ENCODE data around the gene DDX39A.
A peak's percentile ranks its signal among the peaks of the same experiment; 100 is the strongest.
"Not testable (repeated sequence)": the region's sequence is repeated elsewhere in the genome, so short reads cannot be mapped to it uniquely, and the experiment has no call there.

Gene DDX39A

DNA sequence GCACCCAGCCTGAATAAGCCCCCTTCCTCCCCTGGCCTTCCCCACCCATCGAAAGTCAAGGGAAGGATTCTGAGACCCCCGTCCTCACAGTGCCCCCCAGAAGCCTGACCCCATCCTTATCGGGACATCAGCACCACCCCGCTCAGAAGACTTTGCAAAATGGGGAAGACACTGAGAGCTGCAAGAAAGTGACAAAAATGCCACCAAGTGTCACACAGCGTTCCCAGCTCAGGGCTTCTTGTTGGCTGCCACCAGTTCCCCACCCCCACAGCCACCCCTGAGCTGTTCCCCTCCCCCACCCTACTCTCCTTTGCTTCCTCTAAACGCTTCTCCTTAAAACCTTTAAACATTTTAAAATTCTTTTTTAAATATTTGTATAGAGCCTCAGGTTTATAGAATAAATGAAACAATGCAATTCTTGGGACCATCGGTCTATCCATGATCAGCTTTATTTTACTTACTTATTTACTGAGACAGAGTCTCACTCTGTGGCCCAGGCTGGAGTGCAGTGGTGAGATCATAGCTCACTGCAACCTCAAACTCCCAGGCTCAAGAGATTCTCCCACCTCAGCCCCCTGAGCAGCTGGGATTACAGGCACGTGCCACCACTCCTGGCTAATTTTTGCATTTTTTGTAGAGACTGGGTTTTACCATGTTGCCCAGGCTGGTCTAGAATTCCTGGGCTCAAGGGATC is 46.6 kb downstream of the DDX39A start:
- H3K9me3 ChIP-seq (ENCODE audit: control insufficient read depth, insufficient read depth, low read length); H3K4me3 ChIP-seq (ENCODE audit: low read length); H3K36me3 ChIP-seq (ENCODE audit: control insufficient read depth, insufficient read depth, low read length); H3K27me3 ChIP-seq (ENCODE audit: control insufficient read depth, insufficient read depth, low read length); DNase-seq (ENCODE audit: low read depth, low spot score); H3K27ac ChIP-seq (ENCODE audit: low read length); H3K4me1 ChIP-seq (ENCODE audit: control insufficient read depth, insufficient read depth, low read length): not testable (repeated sequence)
- WGBS (ENCODE audit: insufficient coverage, insufficient read length), result 100% methylated on average over 1 of the region's 8 CpGs

DNA sequence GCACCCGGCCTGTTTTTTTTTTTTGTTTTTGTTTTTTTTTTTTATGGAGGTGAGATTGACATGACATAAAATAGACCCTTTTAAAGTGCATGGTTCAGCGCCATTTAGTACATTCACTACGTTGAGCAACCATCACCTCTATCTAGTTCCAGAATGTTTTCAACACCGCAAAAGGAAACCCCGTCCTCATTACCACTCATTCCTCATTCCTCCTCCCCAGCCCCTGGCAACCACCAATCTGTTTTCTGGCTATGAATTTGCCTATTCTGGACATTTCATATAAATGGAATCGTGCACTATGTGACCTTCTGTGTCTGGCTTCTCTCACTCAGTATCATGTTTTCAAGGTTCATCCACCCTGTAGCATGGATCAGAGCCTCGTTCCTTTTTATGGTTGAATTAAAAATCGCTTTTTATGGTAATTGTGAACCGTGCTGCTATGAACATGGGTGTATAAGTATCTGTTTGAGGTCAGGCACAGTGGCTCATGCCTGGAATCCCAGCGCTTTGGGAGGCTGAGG is 47.8 kb downstream of the DDX39A start:
- no peaks in the 10 kb centered on the region for H3K9me3 ChIP-seq (ENCODE audit: control insufficient read depth, insufficient read depth, low read length)
- H3K27ac ChIP-seq (ENCODE audit: low read length), result no peak overlapping the region
- no peaks in the 10 kb centered on the region for H3K27me3 ChIP-seq (ENCODE audit: control insufficient read depth, insufficient read depth, low read length)
- no peak for DNase-seq (ENCODE audit: low read depth, low spot score)
- WGBS (ENCODE audit: insufficient coverage, insufficient read length), result no CpG with 5 or more reads among the region's 10 CpGs
- H3K4me1 ChIP-seq (ENCODE audit: control insufficient read depth, insufficient read depth, low read length), result no peaks in the 10 kb centered on the region
- H3K4me3 ChIP-seq (ENCODE audit: low read length), result no peak overlapping the region
- no peaks in the 10 kb centered on the region for H3K36me3 ChIP-seq (ENCODE audit: control insufficient read depth, insufficient read depth, low read length)

DNA sequence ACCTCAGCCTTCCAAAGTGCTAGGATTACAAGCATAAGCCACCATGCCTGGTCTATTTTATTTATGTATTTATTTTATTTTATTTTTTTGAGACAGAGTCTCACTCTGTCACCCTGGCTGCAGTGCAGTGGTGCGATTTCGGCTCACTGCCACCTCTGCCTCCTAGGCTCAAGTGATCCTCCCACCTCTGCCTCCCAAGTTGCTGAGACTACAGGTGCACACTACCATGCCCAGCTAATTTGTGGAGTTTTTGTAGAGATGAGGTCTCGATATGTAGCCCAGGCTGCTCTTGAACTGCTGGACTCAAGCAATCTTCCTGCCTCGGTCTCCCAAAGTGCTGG is 48.2 kb downstream of the DDX39A start:
- no peaks in the 10 kb centered on the region for H3K36me3 ChIP-seq (ENCODE audit: control insufficient read depth, insufficient read depth, low read length)
- H3K27me3 ChIP-seq (ENCODE audit: control insufficient read depth, insufficient read depth, low read length), result no peaks in the 10 kb centered on the region
- no peaks in the 10 kb centered on the region for H3K4me1 ChIP-seq (ENCODE audit: control insufficient read depth, insufficient read depth, low read length)
- no CpG with 5 or more reads among the region's 4 CpGs for WGBS (ENCODE audit: insufficient coverage, insufficient read length)
- no peak for DNase-seq (ENCODE audit: low read depth, low spot score)
- H3K9me3 ChIP-seq (ENCODE audit: control insufficient read depth, insufficient read depth, low read length), result no peaks in the 10 kb centered on the region
- no peak overlapping the region for H3K4me3 ChIP-seq (ENCODE audit: low read length)
- no peak overlapping the region for H3K27ac ChIP-seq (ENCODE audit: low read length)

DNA sequence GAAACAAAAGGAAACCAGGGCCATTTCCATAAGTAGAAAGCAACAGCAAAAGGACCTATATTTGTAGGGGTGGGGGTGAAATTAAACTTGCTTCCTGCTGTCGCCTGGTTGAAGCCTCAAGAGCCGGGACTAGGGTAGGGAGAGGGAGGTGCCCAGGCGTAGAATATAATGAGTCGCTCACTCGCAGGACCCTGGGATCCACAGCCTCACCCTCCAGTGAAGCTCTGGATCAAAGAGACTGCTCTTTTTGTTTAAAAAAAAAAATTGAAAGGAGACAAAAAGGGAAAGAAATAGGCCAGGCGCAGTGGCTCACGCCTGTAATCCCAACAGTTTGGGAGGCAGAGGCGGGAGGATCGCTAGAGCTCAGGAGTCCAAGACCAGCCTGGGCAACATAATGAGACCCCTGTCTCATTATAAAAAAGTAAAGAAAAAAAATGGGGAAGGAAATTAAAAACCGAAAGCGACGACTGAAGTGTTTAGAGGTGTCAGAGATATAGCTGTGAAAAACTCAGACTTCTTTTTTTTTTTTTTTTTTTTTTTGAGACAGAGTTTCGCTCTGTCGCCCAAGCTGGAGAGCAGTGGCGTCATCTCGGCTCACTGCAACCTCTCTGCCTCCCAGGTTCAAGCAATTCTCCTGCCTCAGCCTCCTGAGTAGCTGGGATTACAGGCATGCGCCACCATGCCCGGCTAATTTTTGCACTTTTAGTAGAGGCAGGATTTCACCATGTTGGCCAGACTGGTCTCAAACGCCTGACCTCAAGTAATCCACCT is 48.8 kb downstream of the DDX39A start:
- Histone ChIP-seq H3K4me1 (ENCODE audit: control insufficient read depth, insufficient read depth, low read length) (no peaks in the 10 kb centered on the region), H3K27me3 (ENCODE audit: control insufficient read depth, insufficient read depth, low read length) (no peaks in the 10 kb centered on the region), H3K9me3 (ENCODE audit: control insufficient read depth, insufficient read depth, low read length) (no peaks in the 10 kb centered on the region), H3K4me3 (ENCODE audit: low read length) (no peak overlapping the region), H3K36me3 (ENCODE audit: control insufficient read depth, insufficient read depth, low read length) (no peaks in the 10 kb centered on the region), H3K27ac (ENCODE audit: low read length) (no peak overlapping the region)
- DNase-seq (ENCODE audit: low read depth, low spot score), result no peak
- WGBS (ENCODE audit: insufficient coverage, insufficient read length), result no CpG with 5 or more reads among the region's 19 CpGs

DNA sequence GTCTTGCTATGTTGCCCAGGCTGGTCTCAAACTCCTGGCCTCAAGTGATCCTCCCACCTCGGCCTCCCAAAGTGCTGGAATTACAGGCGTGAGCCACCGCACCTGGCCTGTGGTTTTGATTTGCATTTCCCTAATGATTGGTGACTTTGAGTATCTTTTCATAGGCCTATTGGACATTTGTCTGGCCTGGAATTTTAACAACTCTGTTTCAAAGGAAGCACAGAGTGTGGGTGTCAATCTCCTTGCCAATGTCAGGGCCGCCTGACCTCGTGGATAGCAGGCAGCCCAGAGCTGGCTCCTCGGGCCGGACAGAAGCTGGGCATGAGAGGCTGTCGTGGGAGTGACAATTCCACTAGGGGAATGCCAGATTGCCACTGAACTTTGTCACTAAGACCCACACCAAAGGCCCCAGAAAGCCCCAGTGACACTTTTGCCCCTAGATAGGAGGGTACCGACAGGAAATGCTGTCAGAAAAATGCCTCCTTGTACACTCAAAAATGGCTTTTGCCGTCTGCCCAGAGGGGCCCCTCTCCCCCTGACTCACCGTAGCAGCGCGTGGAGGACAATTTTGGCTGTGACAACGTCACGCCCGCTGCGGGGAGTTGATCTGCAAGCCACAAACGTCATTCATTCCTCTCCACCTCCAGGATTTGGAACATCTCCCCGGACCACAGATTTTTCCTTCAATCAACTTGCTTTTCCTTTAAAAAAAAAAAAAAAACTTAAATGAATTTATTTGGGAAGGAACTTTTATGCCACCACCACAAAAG is 49.6 kb downstream of the DDX39A start:
- Histone ChIP-seq H3K27ac (ENCODE audit: low read length) (no peak overlapping the region), H3K4me1 (ENCODE audit: control insufficient read depth, insufficient read depth, low read length) (no peaks in the 10 kb centered on the region), H3K4me3 (ENCODE audit: low read length) (no peak overlapping the region), H3K36me3 (ENCODE audit: control insufficient read depth, insufficient read depth, low read length) (no peaks in the 10 kb centered on the region), H3K9me3 (ENCODE audit: control insufficient read depth, insufficient read depth, low read length) (no peaks in the 10 kb centered on the region), H3K27me3 (ENCODE audit: control insufficient read depth, insufficient read depth, low read length) (no peaks in the 10 kb centered on the region)
- DNase-seq (ENCODE audit: low read depth, low spot score), result no peak
- WGBS (ENCODE audit: insufficient coverage, insufficient read length), result no CpG with 5 or more reads among the region's 19 CpGs

DNA sequence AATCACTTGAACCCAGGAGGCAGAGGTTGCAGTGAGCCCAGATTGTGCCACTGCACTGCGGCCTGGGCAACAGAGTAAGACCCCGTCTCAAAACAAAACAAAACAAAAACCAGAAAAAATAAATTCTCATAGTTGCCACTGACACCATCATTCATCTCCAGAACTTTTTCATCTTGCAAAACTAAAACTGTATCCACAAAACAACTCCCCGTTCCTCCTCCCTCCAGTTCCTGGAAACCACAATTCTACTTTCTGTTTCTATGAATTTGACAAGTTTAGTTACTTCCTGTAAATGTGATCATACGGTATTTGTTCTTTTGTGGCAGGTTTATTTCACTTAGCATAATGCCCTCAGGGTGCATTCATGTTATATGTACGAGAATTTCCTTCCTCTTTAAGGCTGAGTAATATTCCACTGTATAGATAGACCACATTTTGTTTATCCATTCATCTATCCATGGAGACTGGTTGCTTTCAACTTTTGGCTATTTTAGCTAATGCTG is 51.1 kb downstream of the DDX39A start:
- Histone ChIP-seq H3K4me1 (ENCODE audit: control insufficient read depth, insufficient read depth, low read length) (no peaks in the 10 kb centered on the region), H3K36me3 (ENCODE audit: control insufficient read depth, insufficient read depth, low read length) (no peaks in the 10 kb centered on the region), H3K27ac (ENCODE audit: low read length) (no peak overlapping the region), H3K4me3 (ENCODE audit: low read length) (no peak overlapping the region), H3K9me3 (ENCODE audit: control insufficient read depth, insufficient read depth, low read length) (no peaks in the 10 kb centered on the region), H3K27me3 (ENCODE audit: control insufficient read depth, insufficient read depth, low read length) (no peaks in the 10 kb centered on the region)
- no peak for DNase-seq (ENCODE audit: low read depth, low spot score)
- WGBS (ENCODE audit: insufficient coverage, insufficient read length), result 100% methylated on average over 1 of the region's 5 CpGs

DNA sequence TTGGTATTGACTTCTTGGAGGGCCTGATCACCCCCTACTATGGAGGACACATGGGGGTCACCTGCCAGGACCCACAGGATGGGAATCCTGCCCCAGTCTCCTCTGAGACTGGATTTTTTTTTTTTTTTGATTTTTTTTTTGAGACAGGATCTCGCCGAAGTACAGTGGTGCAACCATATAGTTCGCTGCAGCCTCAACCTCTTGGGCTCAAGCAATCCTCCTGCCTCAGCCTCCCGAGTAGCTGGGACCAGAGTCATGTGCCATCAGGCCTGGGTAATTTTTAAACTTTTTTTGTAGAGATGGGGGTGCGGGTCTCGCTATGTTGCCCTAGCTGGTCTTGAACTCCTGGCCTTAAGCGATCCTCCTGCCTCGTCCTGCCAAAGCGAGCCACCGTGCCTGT is 52.1 kb downstream of the DDX39A start:
- no peak overlapping the region for H3K27ac ChIP-seq (ENCODE audit: low read length)
- no CpG with 5 or more reads among the region's 10 CpGs for WGBS (ENCODE audit: insufficient coverage, insufficient read length)
- no peaks in the 10 kb centered on the region for H3K27me3 ChIP-seq (ENCODE audit: control insufficient read depth, insufficient read depth, low read length)
- no peak overlapping the region for H3K4me3 ChIP-seq (ENCODE audit: low read length)
- H3K4me1 ChIP-seq (ENCODE audit: control insufficient read depth, insufficient read depth, low read length), result no peaks in the 10 kb centered on the region
- H3K9me3 ChIP-seq (ENCODE audit: control insufficient read depth, insufficient read depth, low read length), result no peaks in the 10 kb centered on the region
- DNase-seq (ENCODE audit: low read depth, low spot score), result no peak
- H3K36me3 ChIP-seq (ENCODE audit: control insufficient read depth, insufficient read depth, low read length), result no peaks in the 10 kb centered on the region

DNA sequence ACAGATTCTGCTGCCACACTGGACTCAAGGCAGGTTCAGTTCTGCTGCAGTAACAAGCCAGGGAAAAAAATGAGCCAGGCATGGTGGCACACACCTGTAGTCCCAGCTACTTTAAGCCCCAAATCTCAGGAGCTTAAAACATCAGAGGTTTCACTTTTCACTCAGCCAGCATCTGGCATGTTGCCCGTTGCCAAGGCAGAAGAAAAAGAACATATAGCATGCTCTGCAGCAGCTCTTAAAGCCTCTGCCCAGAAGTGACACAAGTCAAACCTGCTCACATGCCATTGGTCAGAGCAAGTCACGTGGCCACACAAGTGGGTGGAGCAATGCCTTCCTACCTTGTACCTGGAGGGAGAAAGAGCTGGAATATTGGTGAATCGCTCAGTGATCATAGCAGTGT is 52.6 kb downstream of the DDX39A start:
- DNase-seq (ENCODE audit: low read depth, low spot score), result peak; percentile 81
- H3K27ac ChIP-seq (ENCODE audit: low read length), result no peak overlapping the region
- H3K9me3 ChIP-seq (ENCODE audit: control insufficient read depth, insufficient read depth, low read length), result no peaks in the 10 kb centered on the region
- H3K4me3 ChIP-seq (ENCODE audit: low read length), result no peak overlapping the region
- no peaks in the 10 kb centered on the region for H3K4me1 ChIP-seq (ENCODE audit: control insufficient read depth, insufficient read depth, low read length)
- no peaks in the 10 kb centered on the region for H3K36me3 ChIP-seq (ENCODE audit: control insufficient read depth, insufficient read depth, low read length)
- no CpG with 5 or more reads among the region's 3 CpGs for WGBS (ENCODE audit: insufficient coverage, insufficient read length)
- H3K27me3 ChIP-seq (ENCODE audit: control insufficient read depth, insufficient read depth, low read length), result no peaks in the 10 kb centered on the region

DNA sequence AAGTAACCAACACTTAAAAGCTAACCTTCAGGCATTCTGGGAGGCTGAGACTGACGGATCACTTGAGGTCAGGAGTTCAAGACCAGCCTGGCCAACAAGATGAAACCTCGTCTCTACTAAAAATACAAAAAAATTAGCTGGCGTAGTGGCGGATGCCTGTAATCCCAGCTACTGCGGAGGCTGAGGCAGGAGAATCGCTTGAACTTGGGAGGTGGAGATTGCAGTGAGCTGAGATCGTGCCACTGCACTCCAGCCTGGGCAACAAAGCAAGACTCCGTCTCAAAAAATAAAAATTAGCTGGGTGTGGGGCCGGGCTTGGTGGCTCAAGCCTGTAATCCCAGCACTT is 55.1 kb downstream of the DDX39A start:
- not testable (repeated sequence) for H3K27me3 ChIP-seq (ENCODE audit: control insufficient read depth, insufficient read depth, low read length); H3K4me1 ChIP-seq (ENCODE audit: control insufficient read depth, insufficient read depth, low read length); H3K36me3 ChIP-seq (ENCODE audit: control insufficient read depth, insufficient read depth, low read length); H3K9me3 ChIP-seq (ENCODE audit: control insufficient read depth, insufficient read depth, low read length); DNase-seq (ENCODE audit: low read depth, low spot score); H3K27ac ChIP-seq (ENCODE audit: low read length)
- H3K4me3 ChIP-seq (ENCODE audit: low read length), result peak overlapping the region; percentile 36; the same call in 1 of the 2 replicates
- WGBS (ENCODE audit: insufficient coverage, insufficient read length), result no CpG with 5 or more reads among the region's 9 CpGs
